Left cardiac atrium (tissue), 4 donors: ENCODE results near the gene SLC5A6. TPM values are rescaled to one million over a fixed set of nuclear protein-coding genes. Genes with fewer than 3 reads are reported as not detected.

Experiments used
- ATAC-seq, 2 donors: fragments of 200-7000 bp; cut with Tn5 transposase; one replicate each; pipeline ENCODE4 v1.9.1; 2020; ENCODE audit warnings: mild to moderate bottlenecking in 2 of 2, moderate library complexity in 2 of 2
- DNase-seq: peaks from one replicate; pipeline ENCODE4 v3.0.0-alpha.2; 2020
- intact Hi-C, 2 donors: fragments of 100-400 bp; cut with DNase I; formaldehyde crosslinking; loops; one replicate each; pipeline versions ENCODE4 v1.14.1 to v1.15.1; 2022 to 2023
- total RNA-seq, 2 donors: library from RNA; stranded (reverse); fragmentation: NEBNext Ultra II Directional; extraction: Animal tissue kit (Norgen Biotek cat#: 25700); gene quantifications; one replicate each; pipeline ENCODE4 v1.2.1, GENCODE V29; 2021
- donor health status: DM: no; HTN: yes; CAD: no.
- donor health status: DM: no; HTN: yes; CAD: no; lungs with severe emphysema.
- donor health status: DM: yes; HTN: yes; CAD: no.
- donor health status: Dilated cardiomyopathy.

The SLC5A6 gene
- total RNA-seq, 2 donors from 2014 or later = 20.0 to 21.4 TPM

DNA sequence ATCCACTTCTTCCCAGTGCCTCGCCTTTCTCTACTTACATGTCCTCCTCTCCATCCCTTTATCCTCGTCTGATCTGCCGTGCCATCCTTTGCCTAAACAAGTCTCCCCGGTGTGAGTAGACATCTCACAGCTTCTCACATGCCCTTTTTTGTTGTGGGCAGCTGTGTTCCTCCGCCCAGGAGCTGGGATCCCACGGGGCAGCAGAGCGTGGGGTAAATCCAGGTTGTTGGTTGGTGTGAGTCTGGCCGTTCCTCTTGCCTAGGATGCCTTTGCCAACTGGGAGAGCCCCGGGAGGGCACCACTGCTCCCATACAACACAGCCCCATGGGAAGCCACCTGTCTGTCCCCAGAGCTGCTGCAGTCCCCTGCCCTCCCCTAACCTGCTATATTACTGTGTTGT, 28.3 kb upstream of the SLC5A6 start:
- DNase-seq (no peak), ATAC-seq (no peak)
- intact Hi-C loops = loop anchor here in 1 of 2 donors (10.0 kb wide), 1 partner anchor 54 kb away; no protein-coding TSS in a partner anchor

- DNase-seq (no peak), ATAC-seq (no peak)
These were observed 26.9 kb upstream of the SLC5A6 start for GRCh38 chr2:27238976-27239375.

GRCh38 chr2:27237341-27237945, 25.4 kb upstream of the SLC5A6 start:
- intact Hi-C loops = no loop called here
- ATAC-seq = no peak
- DNase-seq = no peak

More at GRCh38 chr2:27238976-27239375, 26.9 kb upstream of the SLC5A6 start:
- intact Hi-C loops = no loop called here

GRCh38 chr2:27236626-27237025, 24.6 kb upstream of the SLC5A6 start:
- DNase-seq = no peak
- intact Hi-C loops = no loop called here
- ATAC-seq = no peak

DNA sequence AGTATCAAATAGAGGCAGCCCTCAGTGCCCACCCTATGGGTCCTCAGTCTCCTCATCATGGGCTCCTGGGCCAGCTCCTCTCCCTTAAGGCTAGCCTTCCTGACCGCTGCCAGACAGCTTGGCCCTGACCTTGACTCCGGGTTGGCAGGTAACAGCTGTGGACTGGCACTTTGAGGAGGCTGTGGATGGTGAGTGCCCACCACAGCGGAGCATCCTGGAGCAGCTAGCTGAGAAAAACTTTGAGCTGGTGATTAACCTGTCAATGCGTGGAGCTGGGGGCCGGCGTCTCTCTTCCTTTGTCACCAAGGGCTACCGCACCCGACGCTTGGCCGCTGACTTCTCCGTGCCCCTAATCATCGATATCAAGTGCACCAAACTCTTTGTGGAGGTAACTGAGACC, 24.1 kb upstream of the SLC5A6 start:
- no peak for DNase-seq
- no peak for ATAC-seq
- intact Hi-C loops = no loop called here

GRCh38 chr2:27233341-27233740, 21.3 kb upstream of the SLC5A6 start:
- no peak for DNase-seq

GRCh38 chr2:27231921-27232320, 19.9 kb upstream of the SLC5A6 start:
- DNase-seq (no peak), ATAC-seq (no peak)
- intact Hi-C loops = no loop called here

More at GRCh38 chr2:27233341-27233740, 21.3 kb upstream of the SLC5A6 start:
- intact Hi-C loops = no loop called here
- ATAC-seq = no peak

DNA sequence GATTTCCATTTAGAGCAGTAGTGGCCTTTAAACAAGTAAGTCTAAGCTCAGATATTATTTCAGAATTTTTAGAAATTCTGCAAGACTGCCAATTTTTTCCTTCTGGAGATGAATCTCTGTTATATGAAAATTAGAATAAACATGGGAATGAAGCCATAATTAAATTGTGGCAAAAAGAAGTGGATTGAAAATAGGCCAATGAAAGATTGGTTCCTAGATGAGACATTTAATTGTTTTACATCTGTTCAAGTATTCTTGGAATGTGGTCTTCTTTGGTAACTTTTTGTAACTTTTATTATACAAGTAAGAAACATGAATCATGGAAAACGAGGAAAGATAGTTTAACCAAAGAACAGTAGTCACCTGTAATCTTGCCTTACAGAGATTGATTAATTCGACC, 15.4 kb upstream of the SLC5A6 start:
- ATAC-seq (no peak), DNase-seq (no peak)
- intact Hi-C loops = no loop called here

DNA sequence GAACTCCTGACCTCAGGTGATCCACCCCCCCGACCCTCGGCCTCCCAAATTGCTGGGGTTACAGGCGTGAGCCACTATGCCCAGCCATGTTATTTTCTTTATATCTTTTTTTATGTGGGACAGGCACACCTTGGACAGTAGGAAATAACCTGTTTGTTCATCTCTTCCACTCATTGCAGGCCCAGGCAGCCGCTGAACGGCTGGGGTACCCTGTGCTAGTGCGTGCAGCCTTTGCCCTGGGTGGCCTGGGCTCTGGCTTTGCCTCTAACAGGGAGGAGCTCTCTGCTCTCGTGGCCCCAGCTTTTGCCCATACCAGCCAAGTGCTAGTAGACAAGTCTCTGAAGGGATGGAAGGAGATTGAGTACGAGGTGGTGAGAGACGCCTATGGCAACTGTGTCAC, 13.5 kb upstream of the SLC5A6 start:
- intact Hi-C loops = no loop called here
- no peak for DNase-seq
- no peak for ATAC-seq

GRCh38 chr2:27223416-27223815, 11.3 kb upstream of the SLC5A6 start:
- ATAC-seq (no peak), DNase-seq (no peak)
- intact Hi-C loops = no loop called here

DNA sequence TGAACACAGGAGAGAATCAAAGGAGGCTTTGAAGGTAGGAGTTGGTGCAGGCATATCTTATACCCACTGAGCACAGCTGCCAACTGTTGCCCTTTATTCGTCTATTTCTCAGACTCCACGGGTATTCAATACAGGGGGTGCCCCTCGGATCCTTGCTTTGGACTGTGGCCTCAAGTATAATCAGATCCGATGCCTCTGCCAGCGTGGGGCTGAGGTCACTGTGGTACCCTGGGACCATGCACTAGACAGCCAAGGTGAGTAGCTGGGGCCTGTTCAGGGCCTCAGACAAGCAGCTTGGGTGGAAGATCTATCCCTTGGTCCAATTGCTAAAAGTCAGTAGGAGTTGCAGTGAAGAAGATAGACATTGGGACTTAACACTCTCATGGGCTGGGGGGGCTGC, 10.3 kb upstream of the SLC5A6 start:
- intact Hi-C loops = no loop called here
- DNase-seq (no peak), ATAC-seq (no peak)

DNA sequence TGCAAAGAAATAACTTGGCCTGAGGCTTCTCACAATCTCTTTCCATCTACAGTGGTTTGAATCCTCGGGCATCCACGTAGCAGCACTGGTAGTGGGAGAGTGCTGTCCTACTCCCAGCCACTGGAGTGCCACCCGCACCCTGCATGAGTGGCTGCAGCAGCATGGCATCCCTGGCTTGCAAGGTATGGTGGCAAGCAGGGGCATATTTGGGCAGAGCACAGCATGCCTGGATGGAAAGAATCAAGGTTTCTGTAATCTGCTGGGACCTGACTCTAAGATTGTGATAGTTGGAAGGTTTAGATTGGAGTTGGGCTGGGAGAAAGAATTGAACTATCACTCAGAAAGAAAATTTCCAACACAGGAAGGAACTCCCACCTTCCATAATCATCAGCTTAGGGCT, 9.1 kb upstream of the SLC5A6 start:
- ATAC-seq (no peak), DNase-seq (no peak)
- intact Hi-C loops = no loop called here

DNA sequence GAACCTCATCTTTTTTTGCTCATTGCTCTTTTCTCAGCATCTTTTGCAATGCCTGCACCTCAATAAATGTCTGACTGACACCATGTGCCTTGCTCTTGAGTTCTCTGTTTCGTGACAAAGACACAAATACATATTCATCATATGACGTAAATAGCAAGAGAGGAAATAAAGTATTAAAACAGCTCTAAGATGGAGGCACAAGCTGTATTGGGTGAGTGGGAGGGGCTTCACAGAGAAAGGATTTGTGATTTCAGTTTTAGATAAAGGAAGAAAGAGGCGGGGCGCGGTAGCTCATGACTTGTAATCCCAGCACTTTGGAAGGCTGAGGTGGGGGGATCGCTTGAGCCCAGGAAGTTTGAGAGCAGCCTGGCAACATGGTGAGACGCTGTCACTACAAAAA, 8.0 kb upstream of the SLC5A6 start:
- DNase-seq (no peak), ATAC-seq (no peak)
- intact Hi-C loops = no loop called here

DNA sequence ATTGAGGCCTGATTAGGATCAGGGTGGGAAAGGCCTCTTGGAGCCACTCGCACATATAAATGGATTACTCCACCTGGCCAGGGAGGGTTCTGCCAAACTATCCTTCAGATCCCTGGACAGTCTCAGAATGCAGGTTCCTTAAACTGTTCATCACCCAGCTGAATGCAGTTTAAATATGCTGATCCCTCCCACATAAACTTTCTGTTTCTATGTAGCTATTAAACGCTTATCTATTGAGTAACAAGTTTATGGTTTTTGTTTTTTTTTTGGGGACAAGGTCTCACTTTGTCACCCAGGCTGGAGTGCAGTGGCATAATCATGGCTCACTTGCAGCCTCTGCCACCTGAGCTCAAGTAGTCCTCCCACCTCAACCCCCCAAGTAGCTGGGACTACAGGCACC, 7.0 kb upstream of the SLC5A6 start:
- no peak for DNase-seq
- intact Hi-C loops = no loop called here
- no peak for ATAC-seq

DNA sequence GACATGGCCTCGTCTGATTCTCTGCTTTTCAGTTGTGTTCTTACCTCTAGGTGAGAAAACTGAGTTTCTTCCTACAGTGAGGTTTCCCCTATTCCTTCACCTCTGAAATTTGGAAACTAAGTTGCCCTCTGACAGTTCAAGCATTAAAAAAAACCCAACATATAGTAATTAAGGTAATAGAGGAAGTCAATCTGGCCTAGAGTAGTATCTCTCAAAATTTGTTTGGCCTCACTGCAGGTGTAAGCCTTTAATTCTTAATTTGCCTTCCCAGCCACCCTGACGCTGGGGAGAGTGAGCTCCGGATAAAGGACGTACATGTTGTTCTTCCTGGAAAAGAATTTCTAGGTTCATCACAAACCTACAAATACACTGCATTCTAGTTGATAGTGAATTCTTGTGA, 6.5 kb upstream of the SLC5A6 start:
- intact Hi-C loops = no loop called here
- ATAC-seq (no peak), DNase-seq (no peak)

GRCh38 chr2:27217173-27218121, 5.4 kb upstream of the SLC5A6 start, which contains the start of gene CAD:
CAD (plus strand) TSS chr2:27217369; CDS start chr2:27217552, 183 bp downstream.
- intact Hi-C loops = no loop called here

DNA sequence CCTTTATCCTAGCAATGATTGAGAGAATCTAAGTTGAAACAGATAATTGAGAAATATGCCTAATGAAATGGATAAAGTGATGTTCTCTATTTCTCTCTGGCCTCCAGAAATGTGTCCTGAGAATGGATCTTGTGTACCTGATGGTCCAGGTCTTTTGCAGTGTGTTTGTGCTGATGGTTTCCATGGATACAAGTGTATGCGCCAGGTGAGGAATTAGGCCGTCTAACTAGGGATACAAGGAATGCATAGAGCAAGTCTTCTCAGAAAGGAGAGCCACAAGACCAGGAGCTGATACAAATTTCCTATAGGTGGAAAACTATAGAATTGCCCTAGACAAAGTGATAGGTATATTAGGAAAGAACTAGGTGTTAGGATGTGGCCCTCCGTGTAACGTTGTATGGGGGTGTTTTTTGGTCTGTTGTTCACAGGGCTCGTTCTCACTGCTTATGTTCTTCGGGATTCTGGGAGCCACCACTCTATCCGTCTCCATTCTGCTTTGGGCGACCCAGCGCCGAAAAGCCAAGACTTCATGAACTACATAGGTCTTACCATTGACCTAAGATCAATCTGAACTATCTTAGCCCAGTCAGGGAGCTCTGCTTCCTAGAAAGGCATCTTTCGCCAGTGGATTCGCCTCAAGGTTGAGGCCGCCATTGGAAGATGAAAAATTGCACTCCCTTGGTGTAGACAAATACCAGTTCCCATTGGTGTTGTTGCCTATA, 4.5 kb upstream of the SLC5A6 start:
- intact Hi-C loops = no loop called here
- ATAC-seq (no peak), DNase-seq (no peak)

More at GRCh38 chr2:27217173-27218121, 5.4 kb upstream of the SLC5A6 start, which contains the start of gene CAD:
- ATAC-seq = peak; percentile 94 to 96
- DNase-seq = peak; percentile 92

DNA sequence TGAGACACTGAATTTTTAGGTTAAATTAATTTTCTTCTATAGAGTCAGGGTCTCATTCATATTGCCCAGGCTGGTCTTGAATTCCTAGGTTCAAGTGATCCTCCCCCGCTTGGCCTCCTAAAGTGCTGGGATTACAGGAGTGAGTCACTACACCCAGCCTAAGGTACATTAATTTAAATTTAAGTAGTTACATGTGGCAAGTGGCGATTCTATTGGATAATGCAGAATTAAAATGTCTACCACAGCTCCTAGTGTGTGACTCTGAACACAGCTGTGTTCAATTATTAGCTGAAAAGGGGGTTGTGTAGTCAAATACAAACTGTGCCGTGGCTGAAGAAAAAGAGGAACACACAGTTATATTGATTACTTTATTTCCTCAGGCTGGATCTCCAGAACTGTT, 2.9 kb upstream of the SLC5A6 start:
- DNase-seq (no peak), ATAC-seq (no peak)
- intact Hi-C loops = no loop called here

GRCh38 chr2:27212626-27213471, 781 bp upstream of the SLC5A6 start:
- DNase-seq = no peak
- peak; percentile 3 to 7 for ATAC-seq
- intact Hi-C loops = no loop called here
